HG02970 (cell line): ENCODE data around the gene CYP4F2.
"Not testable (repeated sequence)": the region's sequence is repeated elsewhere in the genome, so short reads cannot be mapped to it uniquely, and the experiment has no call there.

ENCODE experiments used
- ATAC-seq: cut with Tn5 transposase; IDR thresholded peaks from one replicate; pipeline ENCODE4 v1.9.1; 2021; ENCODE audit warnings: mild to moderate bottlenecking, moderate library complexity, moderate number of reproducible peaks; ENCODE audit not compliant: unreplicated experiment, low FRiP score

CYP4F2 gene

GRCh38 chr19:15860522-15860921, 37.4 kb downstream of the CYP4F2 start:
- ATAC-seq: no peak

GRCh38 chr19:15859187-15859586, 38.7 kb downstream of the CYP4F2 start:
- no peak for ATAC-seq

- no peak for ATAC-seq
These were observed 47.5 kb downstream of the CYP4F2 start for GRCh38 chr19:15850385-15850784.

- ATAC-seq: no peak
These were observed 51.0 kb downstream of the CYP4F2 start for GRCh38 chr19:15846923-15847322.

GRCh38 chr19:15843894-15844222, 54.0 kb downstream of the CYP4F2 start:
- ATAC-seq: not testable (repeated sequence)

GRCh38 chr19:15843203-15843893, 54.5 kb downstream of the CYP4F2 start:
- ATAC-seq: no peak

GRCh38 chr19:15841875-15842569, 55.9 kb downstream of the CYP4F2 start:
- no peak for ATAC-seq

GRCh38 chr19:15840833-15841232, 57.0 kb downstream of the CYP4F2 start:
- no peak for ATAC-seq

- not testable (repeated sequence) for ATAC-seq
These were observed 58.0 kb downstream of the CYP4F2 start for GRCh38 chr19:15839888-15840287.

- ATAC-seq: no peak
These were observed 59.5 kb downstream of the CYP4F2 start for GRCh38 chr19:15838351-15838750.

GRCh38 chr19:15837221-15837731, 60.6 kb downstream of the CYP4F2 start:
- peak; percentile 3 for ATAC-seq

- ATAC-seq: peak; percentile 91
These were observed 61.3 kb downstream of the CYP4F2 start for GRCh38 chr19:15836330-15837220.

GRCh38 chr19:15835565-15836329, 62.1 kb downstream of the CYP4F2 start:
- ATAC-seq: not testable (repeated sequence)

- not testable (repeated sequence) for ATAC-seq
These were observed 63.6 kb downstream of the CYP4F2 start for GRCh38 chr19:15834232-15834631.

- no peak for ATAC-seq
These were observed 66.2 kb downstream of the CYP4F2 start for GRCh38 chr19:15831626-15832025.

- no peak for ATAC-seq
These were observed 68.1 kb downstream of the CYP4F2 start for GRCh38 chr19:15829786-15830185.

GRCh38 chr19:15829306-15829698, 68.6 kb downstream of the CYP4F2 start:
- no peak for ATAC-seq

GRCh38 chr19:15828611-15829305, 69.1 kb downstream of the CYP4F2 start:
- not testable (repeated sequence) for ATAC-seq

GRCh38 chr19:15828121-15828610, 69.7 kb downstream of the CYP4F2 start:
- no peak for ATAC-seq
